Mesothelial cell of epicardium (in vitro differentiated cells): ENCODE measurements around the gene DISC1. TPM values are rescaled to one million over a fixed set of nuclear protein-coding genes. Genes with fewer than 3 reads are reported as not detected.

Experiments used
- DNase-seq, 2 experiments: peaks; one replicate each; pipeline ENCODE4 v3.0.0; 2021; ENCODE audit warnings: low spot score in 2 of 2; ENCODE audit not compliant: unreplicated experiment in 2 of 2
- H3K27ac Mint-ChIP-seq: 2 replicates; pipeline ENCODE4 v1.8.0; 2021; ENCODE audit warnings: mixed read lengths
- H3K27me3 Mint-ChIP-seq: 2 replicates; pipeline ENCODE4 v1.8.0; 2021; ENCODE audit warnings: low read depth, mixed read lengths
- H3K36me3 Mint-ChIP-seq: 2 replicates; pipeline ENCODE4 v1.8.0; 2021; ENCODE audit warnings: mixed read lengths
- H3K4me1 Mint-ChIP-seq: 2 replicates; pipeline ENCODE4 v1.8.0; 2021; ENCODE audit warnings: mixed read lengths
- H3K4me3 Mint-ChIP-seq: 2 replicates; pipeline ENCODE4 v1.8.0; 2021; ENCODE audit warnings: mild to moderate bottlenecking, moderate library complexity, mixed read lengths
- H3K9me3 Mint-ChIP-seq: 2 replicates; pipeline ENCODE4 v1.8.0; 2021; ENCODE audit warnings: mixed read lengths
- total RNA-seq: library from RNA; stranded (reverse); gene quantifications from 3 replicates; pipeline ENCODE4 v1.2.1, GENCODE V29; 2021
- TF ChIP-seq, protein P1 (sequence below): fragments of 200-600 bp; sonication (generic); IDR thresholded peaks from one replicate; pipeline ENCODE4 v1.5.0; 2021; ENCODE audit warnings: antibody characterized with exemption; ENCODE audit not compliant: unreplicated experiment

The DISC1 gene
- total RNA-seq, 1 donor from 2014 or later = 9.1 TPM

- H3K36me3 Mint-ChIP-seq = no peaks in the 10 kb centered on the region
- DNase-seq = no peak
- H3K27me3 Mint-ChIP-seq = peaks cover 4% of the 10 kb centered on the region
- peaks cover 6% of the 10 kb centered on the region for H3K4me1 Mint-ChIP-seq
- H3K9me3 Mint-ChIP-seq = no peaks in the 10 kb centered on the region
- H3K4me3 Mint-ChIP-seq = no peak overlapping the region
- no peak overlapping the region for H3K27ac Mint-ChIP-seq
- TF ChIP-seq, protein P1, sequence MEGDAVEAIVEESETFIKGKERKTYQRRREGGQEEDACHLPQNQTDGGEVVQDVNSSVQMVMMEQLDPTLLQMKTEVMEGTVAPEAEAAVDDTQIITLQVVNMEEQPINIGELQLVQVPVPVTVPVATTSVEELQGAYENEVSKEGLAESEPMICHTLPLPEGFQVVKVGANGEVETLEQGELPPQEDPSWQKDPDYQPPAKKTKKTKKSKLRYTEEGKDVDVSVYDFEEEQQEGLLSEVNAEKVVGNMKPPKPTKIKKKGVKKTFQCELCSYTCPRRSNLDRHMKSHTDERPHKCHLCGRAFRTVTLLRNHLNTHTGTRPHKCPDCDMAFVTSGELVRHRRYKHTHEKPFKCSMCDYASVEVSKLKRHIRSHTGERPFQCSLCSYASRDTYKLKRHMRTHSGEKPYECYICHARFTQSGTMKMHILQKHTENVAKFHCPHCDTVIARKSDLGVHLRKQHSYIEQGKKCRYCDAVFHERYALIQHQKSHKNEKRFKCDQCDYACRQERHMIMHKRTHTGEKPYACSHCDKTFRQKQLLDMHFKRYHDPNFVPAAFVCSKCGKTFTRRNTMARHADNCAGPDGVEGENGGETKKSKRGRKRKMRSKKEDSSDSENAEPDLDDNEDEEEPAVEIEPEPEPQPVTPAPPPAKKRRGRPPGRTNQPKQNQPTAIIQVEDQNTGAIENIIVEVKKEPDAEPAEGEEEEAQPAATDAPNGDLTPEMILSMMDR = no peak
Observed at GRCh38 chr1:232040260-232040659, 413.7 kb downstream of the DISC1 start.

DNA sequence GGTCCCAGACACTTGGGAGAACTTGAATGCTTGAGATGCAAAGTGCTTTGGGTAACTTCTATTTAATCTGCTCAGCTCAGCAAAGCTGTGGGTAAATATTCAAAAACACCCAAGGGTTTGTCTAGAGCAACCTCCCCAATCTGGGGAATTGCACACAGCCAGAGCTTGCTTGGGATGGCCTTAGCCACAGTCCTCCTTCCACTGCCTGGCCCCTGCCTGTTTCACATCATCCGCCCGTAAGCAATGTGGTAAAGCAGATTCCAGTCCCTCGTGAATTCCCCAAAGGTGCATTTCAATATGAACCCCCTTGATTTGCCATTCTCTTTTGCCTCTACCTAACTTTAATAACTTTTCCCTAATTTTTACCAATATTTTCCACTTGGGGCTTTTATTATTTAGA is 418.1 kb downstream of the DISC1 start:
- H3K4me3 Mint-ChIP-seq = no peak overlapping the region
- no peak for DNase-seq
- no peaks in the 10 kb centered on the region for H3K9me3 Mint-ChIP-seq
- H3K36me3 Mint-ChIP-seq = no peaks in the 10 kb centered on the region
- H3K4me1 Mint-ChIP-seq = peaks cover 20% of the 10 kb centered on the region
- no peak overlapping the region for H3K27ac Mint-ChIP-seq
- H3K27me3 Mint-ChIP-seq = peaks cover 2% of the 10 kb centered on the region
- TF ChIP-seq, protein P1 = no peak

GRCh38 chr1:232045139-232045994 is 418.8 kb downstream of the DISC1 start:
- no peaks in the 10 kb centered on the region for H3K36me3 Mint-ChIP-seq
- no peak overlapping the region for H3K4me3 Mint-ChIP-seq
- TF ChIP-seq, protein P1 = no peak

DNA sequence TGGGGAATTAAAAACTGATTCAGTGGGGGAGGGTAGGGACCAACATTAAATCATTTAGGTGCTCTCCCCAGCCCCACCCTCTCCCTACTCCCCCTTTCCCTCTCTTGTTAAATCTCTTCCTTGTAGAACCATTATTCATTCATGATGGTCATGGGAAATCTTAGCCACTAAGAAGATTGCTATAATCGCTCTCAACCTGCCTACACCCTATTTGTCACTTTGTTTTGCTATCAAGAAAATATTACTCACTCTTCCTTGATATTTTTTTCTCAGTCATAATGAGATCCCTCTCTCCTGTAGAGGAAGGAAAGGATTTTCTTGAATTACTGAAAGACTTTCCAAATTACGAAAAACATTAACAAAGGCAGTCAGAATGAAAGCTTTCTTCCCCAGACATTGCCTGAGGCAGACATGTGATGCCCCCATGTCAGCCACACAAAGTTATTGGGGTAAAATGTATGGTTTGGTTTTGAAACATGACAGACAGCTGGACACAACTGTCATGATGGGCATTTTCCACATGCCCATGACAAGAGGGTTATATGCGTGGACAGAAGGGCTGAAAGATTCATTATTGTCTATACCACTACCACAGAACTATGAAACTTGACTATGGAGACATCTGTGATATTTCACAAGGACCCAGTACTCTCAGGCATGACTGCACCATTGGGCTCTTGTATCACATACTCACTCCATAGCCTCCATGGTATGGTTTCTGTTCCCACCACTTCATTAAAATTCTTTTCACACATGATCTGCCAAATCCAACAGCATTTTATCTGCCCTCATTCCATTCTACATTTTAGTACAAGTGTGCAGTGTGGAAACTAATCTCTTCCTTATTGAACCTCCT is 420.1 kb downstream of the DISC1 start:
- no peak for DNase-seq
- peaks cover 20% of the 10 kb centered on the region for H3K4me1 Mint-ChIP-seq
- TF ChIP-seq, protein P1 = no peak
- H3K4me3 Mint-ChIP-seq = no peak overlapping the region
- H3K9me3 Mint-ChIP-seq = no peaks in the 10 kb centered on the region
- no peaks in the 10 kb centered on the region for H3K36me3 Mint-ChIP-seq
- peaks cover 15% of the 10 kb centered on the region for H3K27me3 Mint-ChIP-seq
- no peak overlapping the region for H3K27ac Mint-ChIP-seq

More at GRCh38 chr1:232045139-232045994, 418.8 kb downstream of the DISC1 start:
- Mint-ChIP-seq H3K27me3 (peaks cover 5% of the 10 kb centered on the region), H3K27ac (peak overlapping the region; percentile 19), H3K9me3 (no peaks in the 10 kb centered on the region), H3K4me1 (peaks cover 20% of the 10 kb centered on the region)
- DNase-seq = no peak

GRCh38 chr1:232047473-232047872 is 420.9 kb downstream of the DISC1 start:
- peaks cover 15% of the 10 kb centered on the region for H3K27me3 Mint-ChIP-seq
- H3K9me3 Mint-ChIP-seq = no peaks in the 10 kb centered on the region
- H3K4me1 Mint-ChIP-seq = peaks cover 20% of the 10 kb centered on the region
- no peak overlapping the region for H3K27ac Mint-ChIP-seq
- H3K4me3 Mint-ChIP-seq = no peak overlapping the region
- DNase-seq = no peak
- TF ChIP-seq, protein P1 = no peak
- H3K36me3 Mint-ChIP-seq = no peaks in the 10 kb centered on the region
